ENCODE data around the gene B3GAT3. TPM values are rescaled to one million over a fixed set of nuclear protein-coding genes. Genes with fewer than 3 reads are reported as not detected.
A peak's percentile ranks its signal among the peaks of the same experiment; 100 is the strongest.
"Not testable (repeated sequence)": the region's sequence is repeated elsewhere in the genome, so short reads cannot be mapped to it uniquely, and the experiment has no call there.

Gene B3GAT3
- total RNA-seq, 4 donors from 2014 or later: 29.7 to 51.8 (median 35.2) TPM

DNA sequence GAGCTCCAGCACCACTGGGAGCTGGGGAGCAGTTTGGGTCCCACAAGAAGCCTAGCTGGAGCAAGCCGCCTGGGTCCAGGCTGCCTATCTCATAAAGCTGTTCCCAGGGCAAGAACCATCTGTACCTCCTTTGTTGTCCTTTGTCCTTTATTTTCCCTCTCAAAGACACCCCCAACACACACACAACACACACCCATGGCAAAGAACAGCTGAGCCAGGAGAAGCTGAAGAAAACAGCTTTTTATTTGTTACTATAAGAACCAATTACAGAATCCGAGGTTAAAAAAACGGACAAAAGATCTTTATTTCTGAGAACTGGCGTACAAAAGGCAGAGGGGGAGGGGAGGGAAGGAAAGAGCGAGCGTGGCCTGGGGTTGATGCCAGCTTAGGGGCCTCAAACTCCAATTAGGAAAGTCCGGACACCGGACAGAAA is 28.8 kb downstream of the B3GAT3 start:
- 66 to 81% methylated on average over 8 of the region's 8 CpGs for WGBS, 2 donors
- intact Hi-C loops (cut with DNase I; ENCODE audit: low total_unique reads): loop anchor here (10.0 kb wide), 1 partner anchor 102 kb away; no protein-coding TSS in a partner anchor
- DNase-seq (ENCODE audit: low spot score in 2 of 2): no peak
- H3K4me3 ChIP-seq (ENCODE audit: low read depth, poor library complexity, severe bottlenecking): no peak overlapping the region
- TF ChIP-seq, protein P1, sequence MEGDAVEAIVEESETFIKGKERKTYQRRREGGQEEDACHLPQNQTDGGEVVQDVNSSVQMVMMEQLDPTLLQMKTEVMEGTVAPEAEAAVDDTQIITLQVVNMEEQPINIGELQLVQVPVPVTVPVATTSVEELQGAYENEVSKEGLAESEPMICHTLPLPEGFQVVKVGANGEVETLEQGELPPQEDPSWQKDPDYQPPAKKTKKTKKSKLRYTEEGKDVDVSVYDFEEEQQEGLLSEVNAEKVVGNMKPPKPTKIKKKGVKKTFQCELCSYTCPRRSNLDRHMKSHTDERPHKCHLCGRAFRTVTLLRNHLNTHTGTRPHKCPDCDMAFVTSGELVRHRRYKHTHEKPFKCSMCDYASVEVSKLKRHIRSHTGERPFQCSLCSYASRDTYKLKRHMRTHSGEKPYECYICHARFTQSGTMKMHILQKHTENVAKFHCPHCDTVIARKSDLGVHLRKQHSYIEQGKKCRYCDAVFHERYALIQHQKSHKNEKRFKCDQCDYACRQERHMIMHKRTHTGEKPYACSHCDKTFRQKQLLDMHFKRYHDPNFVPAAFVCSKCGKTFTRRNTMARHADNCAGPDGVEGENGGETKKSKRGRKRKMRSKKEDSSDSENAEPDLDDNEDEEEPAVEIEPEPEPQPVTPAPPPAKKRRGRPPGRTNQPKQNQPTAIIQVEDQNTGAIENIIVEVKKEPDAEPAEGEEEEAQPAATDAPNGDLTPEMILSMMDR (IDR thresholded peaks at IDR 0.05): no peak
- TF ChIP-seq POLR2A (IDR thresholded peaks at IDR 0.05): no peak

GRCh38 chr11:62592146-62592815 is 29.5 kb downstream of the B3GAT3 start:
- H3K4me3 ChIP-seq (ENCODE audit: low read depth, poor library complexity, severe bottlenecking): peak overlapping the region; percentile 17
- DNase-seq (ENCODE audit: low spot score in 2 of 2): no peak
- intact Hi-C loops (cut with DNase I; ENCODE audit: low total_unique reads): loop anchor here (10.0 kb wide), 1 partner anchor 103 kb away; no protein-coding TSS in a partner anchor
- WGBS, 2 donors: 11 to 14% methylated on average over 17 of the region's 17 CpGs
- no peak for TF ChIP-seq POLR2A (IDR thresholded peaks at IDR 0.05)
- TF ChIP-seq, protein P1 (IDR thresholded peaks at IDR 0.05): no peak

DNA sequence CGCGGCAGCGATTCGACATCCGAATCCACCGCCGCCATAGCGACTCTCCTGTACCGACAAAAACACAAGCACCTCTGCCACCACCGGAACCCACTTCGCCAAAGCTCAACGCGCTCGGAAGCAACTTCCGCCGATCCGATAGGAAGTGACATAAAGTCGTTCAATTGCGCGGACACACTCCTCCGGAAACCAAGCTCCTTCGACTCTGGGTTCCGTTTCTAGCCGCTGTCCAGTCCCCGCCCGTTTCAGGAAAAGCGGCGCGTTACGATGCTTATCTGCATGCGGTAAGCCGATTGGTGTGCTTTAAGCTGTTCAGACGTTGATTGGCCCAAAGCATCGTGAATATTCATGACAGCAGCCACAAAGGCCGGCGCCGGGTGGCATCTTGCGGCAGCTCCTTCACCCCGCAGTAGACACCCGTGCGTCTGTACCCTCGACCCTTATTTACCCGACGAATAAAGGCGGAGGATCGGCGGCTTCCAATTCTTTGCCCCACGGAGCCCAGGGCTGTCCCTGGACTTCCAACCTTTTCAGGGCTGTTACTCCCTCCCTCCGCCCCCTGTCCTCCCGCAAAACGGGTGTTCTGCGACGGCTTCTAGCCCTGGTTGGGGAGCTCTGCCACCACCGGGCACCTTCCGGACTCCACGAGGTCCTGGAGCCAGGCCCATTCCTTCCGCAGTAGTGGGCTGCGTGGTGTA is 30.2 kb downstream of the B3GAT3 start, which contains the start of gene TUT1:
TSS of gene TUT1 (minus strand) at position 76 of the 698 bp plus-strand sequence. CDS start at position 38, 38 bp downstream.
- peak; percentile 98 to 99 for DNase-seq (ENCODE audit: low spot score in 2 of 2)
- 0 to 1% methylated on average over 42 to 58 of the region's 58 CpGs for WGBS, 2 donors
- intact Hi-C loops (cut with DNase I; ENCODE audit: low total_unique reads): loop anchor here (10.0 kb wide), 1 partner anchor 103 kb away; no protein-coding TSS in a partner anchor
- TF ChIP-seq POLR2A (IDR thresholded peaks at IDR 0.05): peak in 1 of 2 donors; percentile 91
- TF ChIP-seq, protein P1 (IDR thresholded peaks at IDR 0.05): no peak
- H3K4me3 ChIP-seq (ENCODE audit: low read depth, poor library complexity, severe bottlenecking): peak within 1 kb of the TSS; percentile 67

DNA sequence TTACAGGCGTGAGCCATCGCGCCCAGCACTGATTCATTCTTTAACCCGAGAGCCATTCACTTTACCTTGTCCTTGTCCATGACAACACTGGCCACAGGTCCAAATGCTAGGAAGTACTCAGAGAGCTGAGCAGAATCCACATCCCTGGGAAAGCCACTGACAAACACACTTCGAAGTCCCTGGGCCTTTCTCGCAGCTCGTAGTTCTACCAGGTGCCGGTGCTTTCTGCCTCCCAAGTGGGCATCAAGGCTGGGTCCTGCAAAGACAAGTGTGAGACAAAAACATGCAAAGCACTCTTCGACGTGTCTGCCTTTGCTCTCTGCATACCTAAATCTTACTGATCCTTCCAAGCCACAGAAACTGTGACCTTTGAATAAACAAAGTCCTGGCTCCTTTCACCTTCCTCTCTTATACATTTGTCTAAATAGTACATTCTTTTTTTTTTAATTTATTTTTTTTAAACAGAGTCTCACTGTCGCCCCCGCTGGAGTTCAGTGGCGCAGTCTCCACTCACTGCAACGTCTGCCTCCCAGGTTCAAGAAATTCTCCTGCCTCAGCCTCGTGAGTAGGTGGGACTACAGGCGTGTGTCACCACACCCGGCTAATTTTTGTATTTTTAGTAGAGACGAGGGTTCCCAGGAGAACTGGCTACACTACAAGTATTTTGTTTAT is 32.7 kb downstream of the B3GAT3 start:
- no peak for DNase-seq (ENCODE audit: low spot score in 2 of 2)
- intact Hi-C loops (cut with DNase I; ENCODE audit: low total_unique reads): no loop called here
- no peak overlapping the region for H3K4me3 ChIP-seq (ENCODE audit: low read depth, poor library complexity, severe bottlenecking)
- WGBS, 2 donors: 61 to 62% methylated on average over 18 of the region's 18 CpGs
- no peak for TF ChIP-seq POLR2A (IDR thresholded peaks at IDR 0.05)
- TF ChIP-seq, protein P1 (IDR thresholded peaks at IDR 0.05): no peak

DNA sequence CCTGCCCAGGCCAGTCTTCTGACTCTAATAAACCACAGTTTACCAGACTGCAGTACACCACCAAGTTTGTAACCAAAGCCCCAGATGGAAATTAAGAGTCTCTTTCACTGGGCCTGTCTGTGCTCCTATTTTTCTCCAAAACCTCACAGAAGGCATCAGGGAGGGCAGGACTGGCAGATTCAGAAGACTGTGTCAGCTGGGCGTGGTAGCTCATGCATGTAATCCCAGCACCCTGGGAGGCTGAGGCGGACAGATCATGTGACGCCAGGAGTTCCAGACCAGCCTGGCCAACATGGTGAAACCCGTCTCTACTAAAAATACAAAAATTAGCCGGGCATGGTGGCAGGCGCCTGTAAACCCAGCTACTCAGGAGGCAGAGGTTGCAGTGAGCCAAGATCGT is 36.4 kb downstream of the B3GAT3 start:
- intact Hi-C loops (cut with DNase I; ENCODE audit: low total_unique reads); DNase-seq (ENCODE audit: low spot score in 2 of 2); H3K4me3 ChIP-seq (ENCODE audit: low read depth, poor library complexity, severe bottlenecking): not testable (repeated sequence)
- 82 to 83% methylated on average over 7 of the region's 7 CpGs for WGBS, 2 donors

- WGBS, 2 donors: 96 to 97% methylated on average over 4 of the region's 4 CpGs
- intact Hi-C loops (cut with DNase I; ENCODE audit: low total_unique reads); H3K4me3 ChIP-seq (ENCODE audit: low read depth, poor library complexity, severe bottlenecking); DNase-seq (ENCODE audit: low spot score in 2 of 2): not testable (repeated sequence)
These were observed 40.1 kb downstream of the B3GAT3 start for GRCh38 chr11:62581735-62582134.
